Measurements from ENCODE around the gene AMER2.

Gene AMER2

DNA sequence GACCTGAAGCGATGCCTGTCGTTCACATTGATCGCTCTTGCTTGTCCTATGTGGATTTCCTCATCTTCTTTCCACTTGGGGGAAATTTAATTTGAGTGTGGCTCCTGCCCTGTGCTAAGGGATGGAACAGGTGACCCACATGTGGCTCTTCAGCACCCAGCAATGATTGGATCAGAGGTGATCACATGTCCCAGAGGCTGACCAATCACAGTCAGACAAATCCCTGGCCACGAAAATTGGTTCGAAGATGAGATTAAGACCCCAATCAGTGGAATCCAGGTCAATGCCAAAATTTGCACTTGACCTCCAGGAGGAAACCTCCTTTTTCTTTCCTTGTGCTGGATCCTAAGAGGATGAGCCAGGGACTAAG lies 23.7 kb downstream of the AMER2 start:
- DNase-seq, result no peak

DNA sequence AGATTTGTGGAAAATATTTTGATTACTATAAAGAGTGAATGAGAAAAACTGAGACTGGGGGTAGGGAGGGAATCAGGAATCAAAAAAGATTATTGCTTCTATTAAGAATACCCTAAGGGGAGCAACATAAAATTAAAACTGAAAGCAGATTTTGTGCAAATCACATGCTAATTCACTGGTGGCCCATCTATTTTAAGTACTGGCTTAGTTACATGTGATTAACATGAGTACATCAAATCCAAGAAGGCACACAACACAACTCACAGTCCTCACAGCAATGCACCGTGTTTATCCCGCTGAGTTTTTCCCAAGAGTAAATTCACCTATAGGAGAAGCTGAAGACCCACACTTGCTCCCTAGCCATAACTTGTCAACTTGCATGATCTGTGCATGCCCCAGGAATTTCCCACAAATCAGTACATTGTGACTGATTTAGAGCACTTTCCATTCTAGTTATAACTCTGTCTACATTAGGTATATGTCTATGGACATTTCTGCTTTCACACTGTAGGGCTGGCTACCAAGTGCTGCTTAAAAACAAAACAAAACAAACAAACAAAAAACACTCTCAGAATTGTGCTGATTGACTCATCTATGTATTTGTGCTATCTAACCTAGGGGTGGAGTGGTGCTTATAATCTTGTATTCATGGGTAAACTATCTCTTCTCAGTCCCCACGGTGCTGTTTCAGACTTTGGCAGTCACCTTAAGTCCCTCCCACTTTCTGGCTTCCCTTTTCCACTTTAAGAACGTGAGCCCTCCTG lies 24.3 kb downstream of the AMER2 start:
- no peak for DNase-seq

DNA sequence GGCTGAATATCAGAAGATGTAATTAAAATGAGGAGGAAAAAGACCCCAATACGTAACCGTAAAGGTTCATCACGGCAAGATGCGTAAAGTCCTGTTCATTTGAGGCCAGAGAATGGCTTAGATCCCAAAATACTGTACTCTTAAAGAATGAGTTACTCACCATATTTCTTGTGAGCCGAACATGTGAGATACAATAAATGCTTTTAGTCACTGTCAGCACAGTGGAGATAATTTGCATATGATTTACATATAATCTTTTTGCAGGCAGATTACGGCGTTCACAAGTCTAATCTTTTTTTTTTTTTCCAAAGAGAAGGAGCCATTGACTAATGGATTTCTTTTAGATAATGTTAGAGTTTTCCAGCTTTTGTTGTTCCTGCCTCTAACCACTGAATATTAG lies 28.4 kb downstream of the AMER2 start:
- no peak for DNase-seq

GRCh38 chr13:25141042-25141441 lies 31.0 kb downstream of the AMER2 start:
- DNase-seq, result no peak

GRCh38 chr13:25137788-25138115 lies 34.3 kb downstream of the AMER2 start:
- no peak for DNase-seq

- no peak for DNase-seq
Measured at GRCh38 chr13:25136880-25137787, 35.0 kb downstream of the AMER2 start.

DNA sequence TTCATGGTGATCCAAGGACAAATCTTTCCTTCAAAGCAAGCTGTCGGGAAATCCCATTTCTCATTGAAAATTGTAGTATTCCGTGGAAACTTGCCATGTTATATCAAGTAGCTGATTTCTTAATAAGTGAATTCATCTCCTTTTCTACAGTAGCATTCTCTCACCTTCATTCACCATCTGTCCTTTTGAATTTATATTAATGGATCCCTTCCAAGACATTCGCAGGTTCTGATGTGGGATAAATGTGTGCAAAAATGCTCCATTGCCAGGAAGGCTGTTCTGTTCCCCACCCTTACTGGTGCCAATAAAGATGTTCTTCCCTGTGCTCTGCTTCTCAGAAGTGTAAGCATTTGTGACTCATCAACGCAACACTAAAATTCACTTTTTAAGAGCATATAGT lies 36.2 kb downstream of the AMER2 start:
- no peak for DNase-seq

DNA sequence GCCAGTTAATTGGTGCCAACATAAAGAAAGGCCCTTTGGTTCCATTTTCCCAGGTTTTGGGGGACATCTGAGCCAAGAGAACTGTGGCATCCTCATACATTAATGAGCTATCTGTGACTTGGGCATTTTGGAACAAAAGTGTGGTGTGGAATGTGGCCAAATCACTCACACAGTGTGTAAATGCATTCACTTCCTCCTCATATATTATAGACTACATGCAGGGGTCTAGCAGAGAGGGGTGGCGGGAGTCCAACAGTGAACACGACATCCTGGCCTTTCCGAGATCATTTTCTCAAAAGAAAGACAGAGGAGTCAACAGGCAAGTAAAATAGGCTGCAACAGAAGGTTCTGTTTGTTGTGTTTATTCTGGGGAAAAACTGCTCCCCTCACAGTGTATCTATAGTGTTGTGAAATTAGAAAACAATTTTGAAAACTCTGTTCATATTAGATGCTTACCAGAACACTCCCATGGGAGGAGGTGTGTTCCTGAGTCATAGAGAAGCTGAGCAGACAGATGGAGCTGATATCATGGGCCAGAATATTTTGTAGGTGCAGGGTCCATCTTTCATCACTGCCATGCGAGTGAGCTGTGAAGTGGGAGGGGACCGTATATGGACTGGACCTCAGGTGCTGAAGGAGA lies 39.2 kb downstream of the AMER2 start:
- no peak for DNase-seq

- no peak for DNase-seq
Measured at GRCh38 chr13:25131881-25132420, 40.1 kb downstream of the AMER2 start.

- DNase-seq, result no peak
Measured at GRCh38 chr13:25130944-25131343, 41.1 kb downstream of the AMER2 start.

DNA sequence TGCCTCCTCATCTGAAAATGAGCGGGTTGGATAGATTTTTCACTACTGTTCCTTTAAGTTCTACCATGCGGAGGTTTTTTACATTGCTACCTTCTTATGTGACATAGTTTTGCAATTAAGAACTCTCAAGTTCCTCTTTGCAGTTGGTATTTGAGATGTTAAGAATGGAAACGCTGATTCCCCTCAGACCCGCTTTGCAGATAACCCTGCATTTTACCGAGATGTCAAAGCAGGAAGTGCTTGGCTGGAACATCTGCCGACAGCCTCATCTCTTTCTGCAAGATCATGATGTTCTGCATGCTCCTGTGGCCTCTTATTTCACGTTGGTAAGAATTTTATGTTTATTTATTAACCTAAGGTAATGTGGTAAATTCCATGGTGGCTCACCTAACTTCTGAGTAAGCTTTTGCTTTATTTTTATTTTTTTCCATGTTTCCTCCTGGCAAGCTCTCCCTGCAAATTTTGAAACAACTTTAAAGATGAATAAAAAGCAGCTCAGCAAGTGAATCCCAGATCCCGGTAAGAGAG lies 53.6 kb downstream of the AMER2 start:
- DNase-seq, result no peak

- no peak for DNase-seq
Measured at GRCh38 chr13:25117312-25117711, 54.8 kb downstream of the AMER2 start.

DNA sequence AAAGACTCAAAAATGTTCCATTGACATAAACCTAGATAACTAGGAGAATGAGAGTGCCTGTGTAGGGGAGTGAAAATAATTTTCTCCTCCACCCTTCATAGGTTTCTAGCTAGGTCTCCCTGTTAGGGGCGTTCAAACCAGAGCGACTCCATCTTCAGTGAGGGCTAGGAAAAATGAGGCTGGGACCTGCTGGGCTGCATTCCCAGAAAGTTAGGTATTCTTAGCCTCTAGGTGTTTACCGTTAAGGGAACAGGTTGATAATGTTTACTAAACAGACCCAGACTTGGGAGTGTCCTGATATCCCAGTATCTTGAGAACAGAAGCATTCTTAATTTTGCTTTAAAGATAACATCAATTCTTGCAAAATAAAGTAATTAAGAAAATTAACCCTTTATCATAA lies 56.0 kb downstream of the AMER2 start:
- DNase-seq, result no peak

GRCh38 chr13:25114220-25114619 lies 57.9 kb downstream of the AMER2 start:
- DNase-seq, result no peak

DNA sequence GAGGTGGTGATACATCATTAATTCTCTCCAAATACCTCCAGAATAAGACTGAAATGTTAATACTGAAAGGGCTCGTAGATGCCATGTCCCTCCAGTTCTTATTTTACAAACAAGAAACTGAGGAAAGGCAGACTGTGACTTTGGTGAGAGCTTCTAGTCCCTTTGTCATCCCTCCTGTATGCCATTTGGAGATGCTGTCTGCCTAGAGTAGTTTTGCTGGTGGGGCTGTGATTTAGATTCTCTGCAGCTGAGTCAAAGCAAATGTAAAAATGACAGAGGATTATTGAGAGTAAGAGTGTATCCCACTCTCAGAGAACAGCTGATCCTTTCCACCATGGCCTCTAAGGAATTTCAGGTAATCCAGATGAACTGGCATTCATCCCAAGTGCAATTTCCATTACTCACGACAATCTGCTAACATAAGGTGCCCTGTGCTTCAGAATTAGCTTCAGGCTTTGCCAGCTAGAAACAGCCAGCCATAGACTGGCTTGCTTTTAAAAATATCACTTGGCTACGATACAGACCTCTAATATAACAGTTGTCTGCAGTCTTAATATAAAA lies 59.3 kb downstream of the AMER2 start:
- no peak for DNase-seq
